ENCODE data around the gene CREB5.
"Not testable (repeated sequence)": the region's sequence is repeated elsewhere in the genome, so short reads cannot be mapped to it uniquely, and the experiment has no call there.

CREB5 gene

DNA sequence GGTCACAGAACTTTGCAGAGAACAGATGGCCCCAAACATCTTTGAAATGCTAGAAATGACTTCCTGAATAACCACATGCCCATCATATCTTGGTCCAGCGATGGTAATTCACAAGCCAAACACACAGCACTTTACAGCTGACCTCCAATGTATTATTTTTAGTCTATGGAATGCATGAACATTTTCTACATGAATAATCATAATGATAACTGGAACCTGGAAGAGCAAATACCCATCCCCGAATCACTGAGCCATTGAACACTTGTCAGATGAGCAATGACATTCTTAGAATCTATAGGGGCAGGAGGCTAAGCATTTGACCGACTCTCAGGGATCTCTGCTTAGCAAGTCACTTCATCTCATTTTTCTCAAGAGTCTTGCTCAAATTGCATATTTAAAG, 167.3 kb downstream of the CREB5 start:
- DNase-seq (ENCODE audit: low read depth in 2 of 2) = no peak

DNA sequence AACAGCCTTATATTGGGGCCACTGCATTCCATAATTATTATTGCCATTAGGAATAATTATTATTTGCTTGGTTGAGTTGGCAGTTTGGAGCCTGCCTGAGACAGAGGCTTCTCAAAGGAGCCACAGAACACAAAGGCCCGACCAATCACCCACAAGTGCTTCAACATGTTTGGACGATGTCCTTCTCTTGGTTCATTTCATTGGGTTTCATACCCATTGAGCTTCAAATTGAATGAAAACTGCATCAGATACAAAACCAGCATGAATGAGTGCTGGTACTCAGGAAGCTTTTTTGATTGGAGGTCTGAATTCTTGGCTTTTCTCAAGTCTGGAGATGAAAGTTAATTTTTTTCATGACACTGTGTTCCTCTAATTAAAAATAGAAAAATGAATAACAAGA, 168.3 kb downstream of the CREB5 start:
- DNase-seq (ENCODE audit: low read depth in 2 of 2) = no peak

DNA sequence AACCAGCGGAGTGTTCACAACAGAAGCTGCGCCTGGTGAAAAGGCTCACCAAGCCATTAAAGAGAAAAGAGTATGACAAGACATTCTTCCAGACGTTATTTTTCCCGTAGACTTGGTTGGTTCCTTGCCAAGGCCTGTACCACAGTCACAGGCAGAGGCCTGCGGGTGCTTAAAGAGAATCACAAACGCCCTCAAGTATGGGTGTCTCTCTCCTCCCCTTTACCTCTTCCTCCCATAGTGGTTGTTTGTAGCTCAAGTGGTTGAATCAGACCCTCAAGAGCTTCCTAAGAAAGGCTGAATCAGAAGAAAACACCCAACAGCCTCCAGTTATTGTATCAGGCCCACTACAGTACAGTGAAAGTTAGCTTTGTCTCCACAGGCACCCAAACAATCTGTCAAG, 169.0 kb downstream of the CREB5 start:
- DNase-seq (ENCODE audit: low read depth in 2 of 2) = no peak

DNA sequence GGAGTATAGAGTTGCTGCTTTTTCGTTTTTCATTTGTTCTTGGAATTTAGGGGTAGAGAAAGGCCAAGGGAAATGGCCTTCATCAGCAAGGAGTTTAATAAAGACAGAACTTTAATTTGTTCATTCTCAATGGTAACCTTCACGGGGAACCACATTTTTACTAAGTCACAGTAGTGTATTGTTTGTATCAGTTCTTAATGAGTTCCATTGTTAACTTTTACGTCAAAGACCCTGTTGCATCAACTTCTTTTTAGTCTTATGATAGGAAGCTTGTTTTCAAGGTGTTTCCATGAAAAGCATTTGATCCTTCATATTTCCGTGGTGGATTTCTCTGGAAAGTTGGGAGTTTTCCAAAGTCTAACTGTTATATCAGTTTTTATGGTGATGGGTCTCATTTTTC, 169.9 kb downstream of the CREB5 start:
- DNase-seq (ENCODE audit: low read depth in 2 of 2) = no peak

DNA sequence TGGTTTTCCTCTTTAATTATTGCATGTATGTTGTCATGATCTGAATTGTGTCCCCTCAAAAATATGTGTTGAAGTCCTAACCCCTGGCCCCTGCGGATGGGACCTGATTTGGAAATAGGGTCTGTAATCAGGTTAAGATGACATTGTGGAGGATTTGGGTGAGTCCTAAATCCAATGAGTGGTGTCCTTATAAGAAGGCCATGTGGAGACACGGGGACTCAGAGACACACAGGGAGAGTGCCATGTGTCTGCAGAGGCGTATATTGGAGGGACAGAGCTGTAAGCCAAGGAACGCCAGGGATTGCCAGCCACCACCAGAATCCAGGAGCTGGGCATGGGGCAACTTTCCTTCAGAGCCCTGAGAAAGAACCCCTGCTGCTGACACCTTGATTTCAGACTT, 171.9 kb downstream of the CREB5 start:
- no peak for DNase-seq (ENCODE audit: low read depth in 2 of 2)

DNA sequence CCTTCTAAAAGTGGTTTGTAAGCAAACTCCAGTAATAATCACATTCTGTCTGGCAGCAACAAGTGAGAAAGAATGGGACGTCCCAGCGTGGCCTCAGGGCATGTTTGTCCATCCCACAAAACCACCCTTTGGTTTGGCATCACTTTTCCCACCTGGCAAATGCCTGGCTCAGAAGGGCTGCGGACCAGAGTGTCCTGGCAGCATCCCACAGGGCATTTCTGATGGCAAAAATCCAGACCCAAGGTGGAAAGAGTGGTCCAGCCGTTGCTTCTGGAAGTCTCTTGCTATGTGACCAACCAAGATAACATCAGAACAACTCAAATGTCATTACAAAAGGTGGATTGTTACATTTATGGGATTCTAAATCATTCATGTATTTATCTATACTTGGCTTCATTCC, 174.4 kb downstream of the CREB5 start:
- no peak for DNase-seq (ENCODE audit: low read depth in 2 of 2)

DNA sequence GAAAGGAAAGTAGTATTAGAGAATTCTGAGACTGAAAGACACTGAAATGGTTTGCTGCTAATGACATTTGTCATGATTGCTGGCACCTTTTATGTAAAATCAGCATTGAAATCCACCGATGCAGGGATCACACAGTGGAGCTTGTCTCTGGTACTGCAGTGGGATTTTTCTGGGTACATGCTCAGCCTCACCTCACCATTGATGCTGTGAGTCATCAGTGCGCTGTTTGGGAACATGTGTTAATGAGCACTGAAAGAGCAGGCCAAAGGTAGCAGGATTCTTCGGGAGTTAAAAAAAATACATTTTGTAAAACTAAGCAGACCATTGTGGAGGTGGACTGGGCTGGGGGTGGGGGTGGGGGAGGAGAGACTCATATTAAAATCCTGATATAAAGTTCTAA, 174.9 kb downstream of the CREB5 start:
- DNase-seq (ENCODE audit: low read depth in 2 of 2) = no peak

DNA sequence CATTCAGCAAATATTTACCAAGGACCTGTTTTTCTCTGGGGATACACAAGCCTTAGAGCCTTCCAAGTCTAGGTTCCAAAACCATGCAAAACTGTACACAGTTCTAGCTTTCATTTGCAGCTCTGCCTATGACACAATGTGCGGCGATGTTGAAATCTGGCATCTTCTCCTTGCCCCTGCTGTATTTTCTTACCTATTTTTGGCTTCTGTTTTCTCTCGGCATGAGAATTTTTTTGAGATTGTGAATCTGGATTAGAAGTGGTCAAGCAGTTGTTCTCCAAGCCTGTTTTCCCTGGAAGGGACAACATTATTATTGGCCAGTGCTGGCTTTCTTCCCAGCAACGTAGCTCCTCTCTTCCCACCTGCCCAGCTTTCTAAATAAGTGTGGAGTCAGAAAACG, 176.3 kb downstream of the CREB5 start:
- DNase-seq (ENCODE audit: low read depth in 2 of 2) = no peak

DNA sequence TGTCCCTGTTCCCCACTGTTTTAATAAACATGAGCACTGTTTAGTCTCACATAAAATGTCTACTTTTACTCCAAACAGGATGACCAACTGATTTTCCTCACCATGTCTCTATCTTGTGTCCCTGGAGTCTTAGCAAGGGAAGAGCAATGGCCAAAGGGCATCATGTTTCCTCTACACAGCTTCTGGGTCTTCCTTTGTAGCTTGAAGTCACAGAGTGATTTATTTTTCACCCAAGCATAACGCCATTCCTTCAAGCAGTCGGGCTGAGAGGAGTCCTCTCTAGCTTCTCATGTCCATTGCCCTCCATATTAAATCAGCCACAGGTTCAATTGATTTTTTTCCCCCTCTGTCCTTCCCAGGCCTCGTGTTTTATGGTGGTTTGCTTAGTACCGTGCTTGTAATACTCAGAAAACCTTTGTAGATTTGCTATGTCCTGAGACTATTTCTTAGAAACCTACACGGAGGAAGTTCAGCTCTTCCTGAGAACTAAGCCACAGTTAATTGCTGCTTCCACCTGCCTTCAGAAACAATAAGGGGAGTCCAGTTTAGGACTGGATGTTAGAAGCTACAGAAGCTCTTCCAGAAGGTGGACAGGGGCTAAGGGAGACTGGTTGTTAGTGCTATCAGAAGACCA, 178.8 kb downstream of the CREB5 start:
- no peak for DNase-seq (ENCODE audit: low read depth in 2 of 2)

DNA sequence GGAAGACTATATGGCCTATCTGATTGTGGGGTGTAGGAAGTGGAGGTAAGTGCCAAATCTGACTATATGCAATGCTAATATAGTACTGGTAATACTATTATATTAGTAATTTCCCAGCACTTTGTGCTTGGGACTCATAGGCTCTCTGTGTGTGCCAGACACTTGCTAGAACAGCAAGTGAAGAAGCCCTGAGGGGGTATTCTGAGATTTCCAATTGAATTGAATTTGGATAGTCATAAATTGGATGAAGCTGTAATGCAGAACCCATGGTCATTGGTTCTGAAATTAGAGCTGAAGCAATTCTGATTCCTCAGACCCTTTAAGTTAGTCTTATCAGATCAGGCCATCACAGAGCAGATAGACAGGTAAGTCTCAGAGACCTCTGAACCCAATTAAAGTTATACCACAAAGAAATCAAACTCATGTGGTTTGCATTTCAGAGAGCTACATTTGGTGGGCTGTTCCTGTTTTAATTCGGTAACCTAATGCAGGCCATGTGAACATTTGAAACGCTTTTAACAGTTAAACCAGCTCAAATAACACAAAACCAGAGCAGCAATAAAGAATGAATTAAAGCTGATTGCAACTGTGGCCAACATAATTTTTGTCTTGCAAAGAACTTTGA, 179.5 kb downstream of the CREB5 start:
- no peak for DNase-seq (ENCODE audit: low read depth in 2 of 2)

DNA sequence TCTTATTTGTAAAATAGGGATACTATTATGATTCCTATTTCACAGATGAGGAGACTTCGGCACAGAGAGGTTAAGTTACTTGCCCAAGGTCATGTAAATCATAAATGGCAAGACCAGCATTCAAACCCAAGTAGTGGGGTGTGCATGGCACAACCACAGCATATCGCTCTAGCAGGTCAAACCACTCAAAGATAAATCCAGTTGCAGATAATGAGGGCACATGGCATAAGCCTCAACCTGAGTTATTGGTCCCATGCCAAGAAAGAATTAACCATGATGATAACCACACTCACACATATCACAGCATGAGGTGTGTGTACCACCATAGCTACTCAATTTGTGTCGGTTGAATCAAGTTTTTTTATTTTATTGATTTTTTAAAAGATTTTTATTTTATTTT, 180.5 kb downstream of the CREB5 start:
- no peak for DNase-seq (ENCODE audit: low read depth in 2 of 2)

DNA sequence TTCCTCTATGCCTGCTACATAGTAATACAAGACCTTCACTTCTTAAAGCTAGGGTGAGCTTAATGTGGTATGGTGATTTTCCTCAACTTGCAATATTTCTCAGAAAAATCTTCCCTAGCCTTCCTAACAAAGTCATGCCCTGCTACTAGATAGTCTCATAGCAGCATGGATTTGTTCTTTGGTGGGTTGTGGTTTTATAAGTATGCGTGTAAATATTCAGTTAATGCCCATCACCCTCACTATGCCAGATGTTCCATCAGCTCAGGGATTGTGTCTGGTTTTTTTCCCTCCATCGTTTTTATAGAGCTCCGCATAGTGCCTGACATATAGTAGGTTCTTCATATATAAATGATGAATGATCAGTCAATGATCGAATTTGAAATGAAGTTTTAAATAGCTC, 182.8 kb downstream of the CREB5 start:
- no peak for DNase-seq (ENCODE audit: low read depth in 2 of 2)

DNA sequence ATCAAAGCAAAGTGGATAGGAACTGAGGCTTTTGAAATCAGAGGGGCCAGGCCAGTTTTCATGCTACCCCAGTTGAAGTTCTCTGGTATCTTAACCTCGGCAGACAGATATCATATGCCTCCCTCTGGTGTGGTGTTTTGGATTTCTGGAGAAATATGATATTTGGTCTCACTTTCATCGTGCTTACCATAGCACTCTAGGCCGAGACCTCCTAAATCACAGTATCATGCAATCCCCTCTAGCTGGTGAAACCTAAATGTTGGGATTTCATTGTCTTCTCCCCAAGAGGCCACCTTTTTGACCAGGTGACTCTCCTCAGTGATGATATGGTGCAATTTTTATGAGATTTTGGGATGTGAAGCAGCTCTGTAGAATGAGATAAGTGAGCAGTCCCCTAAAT, 183.5 kb downstream of the CREB5 start:
- DNase-seq (ENCODE audit: low read depth in 2 of 2) = no peak

DNA sequence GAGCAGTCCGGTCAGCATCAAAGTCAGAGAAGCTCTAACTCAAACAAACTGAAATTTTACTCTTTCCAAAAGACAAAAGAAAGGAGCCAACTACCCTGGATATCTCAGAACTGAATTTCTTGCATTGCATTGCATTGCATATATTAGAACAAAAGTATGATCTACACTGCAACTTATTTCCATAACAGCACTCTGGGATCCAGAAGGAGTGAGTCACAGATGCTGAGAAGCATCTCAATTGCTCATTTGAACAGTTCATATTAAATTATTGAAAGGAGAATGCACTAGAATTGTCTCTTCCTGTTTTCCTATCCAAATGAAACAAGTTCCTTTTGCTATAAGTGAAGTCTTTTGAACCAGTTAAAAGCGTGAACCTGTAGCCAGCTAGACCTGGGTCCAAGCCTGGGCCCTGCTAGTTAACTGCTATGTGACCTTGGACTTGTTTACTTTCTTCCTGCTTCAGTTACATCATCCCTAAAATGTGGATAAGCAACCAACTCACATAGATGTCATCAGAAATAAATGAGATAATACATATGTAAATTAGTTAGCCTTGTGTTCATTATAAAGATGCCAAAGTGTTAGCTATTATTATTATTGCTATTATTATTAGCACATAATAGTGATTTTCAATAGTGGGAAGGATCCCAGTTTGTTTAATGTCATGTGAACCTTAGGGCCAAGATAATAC, 184.1 kb downstream of the CREB5 start:
- no peak for DNase-seq (ENCODE audit: low read depth in 2 of 2)

DNA sequence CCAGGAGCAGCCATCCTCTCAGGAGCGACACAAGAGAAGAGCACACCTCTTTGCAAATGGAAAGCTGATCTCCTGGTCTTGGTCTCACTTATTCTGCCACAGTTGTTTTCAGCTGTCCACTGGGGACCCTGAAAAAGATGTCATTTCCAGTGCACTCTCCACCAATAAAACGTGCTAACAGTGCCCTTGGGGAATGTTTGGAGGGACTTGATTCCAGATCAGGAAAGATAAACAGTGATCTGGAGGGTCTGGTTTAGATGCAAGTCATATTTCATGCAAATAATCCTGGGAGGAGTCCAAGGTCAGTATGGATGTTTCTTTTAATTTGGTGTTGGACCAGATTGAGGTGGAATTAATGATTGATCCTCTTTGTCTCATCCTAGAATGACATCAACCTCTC, 185.0 kb downstream of the CREB5 start:
- no peak for DNase-seq (ENCODE audit: low read depth in 2 of 2)

DNA sequence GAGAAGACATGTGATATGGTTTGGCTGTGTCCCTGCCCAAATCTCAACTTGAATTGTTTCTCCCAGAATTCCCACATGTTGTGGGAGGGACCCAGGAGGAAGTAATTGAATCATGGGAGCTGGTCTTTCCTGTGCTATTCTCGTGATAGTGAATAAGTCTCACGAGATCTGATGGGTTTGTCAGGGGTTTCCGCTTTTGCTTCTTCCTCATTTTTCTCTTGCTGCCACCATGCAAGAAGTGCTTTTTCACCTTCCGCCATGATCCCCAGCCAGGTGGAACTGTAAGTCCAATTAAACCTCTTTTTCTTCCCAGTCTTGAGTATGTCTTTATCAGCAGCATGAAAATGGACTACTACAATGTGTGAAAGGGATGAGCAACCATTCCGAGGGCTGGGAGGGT, 185.7 kb downstream of the CREB5 start:
- not testable (repeated sequence) for DNase-seq (ENCODE audit: low read depth in 2 of 2)

DNA sequence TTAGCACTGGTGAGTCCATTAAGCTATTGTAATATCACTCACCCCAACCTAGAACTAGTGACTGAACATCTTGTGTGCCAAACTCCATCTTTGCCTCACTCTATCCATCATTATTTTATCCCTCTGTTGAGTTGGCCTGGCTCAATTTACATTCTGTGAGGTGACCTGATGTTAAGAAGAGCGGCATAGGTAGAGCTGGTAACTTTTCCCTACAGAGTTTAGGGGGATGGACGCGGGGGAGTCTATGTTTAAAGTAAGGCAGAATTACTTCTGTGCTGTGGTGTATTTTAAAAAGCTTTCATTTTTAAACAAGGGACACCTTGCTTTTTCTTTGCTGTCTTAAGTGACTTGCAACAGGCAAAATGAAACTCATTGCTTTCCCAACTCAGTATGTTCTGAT, 186.3 kb downstream of the CREB5 start:
- no peak for DNase-seq (ENCODE audit: low read depth in 2 of 2)

DNA sequence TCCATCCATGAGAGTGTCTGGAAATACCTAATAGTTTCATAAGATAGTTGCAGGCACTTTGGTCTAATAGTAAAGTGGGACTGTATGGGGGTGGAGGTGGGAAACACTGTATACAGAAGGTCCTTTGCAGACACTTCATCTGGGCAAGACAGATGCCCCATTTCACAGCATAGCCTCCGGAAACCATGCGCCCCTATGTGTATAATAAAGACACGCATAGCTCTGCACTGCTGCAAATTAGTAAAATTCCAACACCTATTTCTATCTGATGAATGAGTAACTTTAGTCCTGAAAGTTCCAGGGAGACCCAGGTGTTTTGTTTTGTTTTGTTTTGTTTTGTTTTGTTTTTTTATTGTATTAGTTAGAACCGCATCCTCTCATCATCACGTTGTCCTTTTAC, 187.1 kb downstream of the CREB5 start:
- no peak for DNase-seq (ENCODE audit: low read depth in 2 of 2)

DNA sequence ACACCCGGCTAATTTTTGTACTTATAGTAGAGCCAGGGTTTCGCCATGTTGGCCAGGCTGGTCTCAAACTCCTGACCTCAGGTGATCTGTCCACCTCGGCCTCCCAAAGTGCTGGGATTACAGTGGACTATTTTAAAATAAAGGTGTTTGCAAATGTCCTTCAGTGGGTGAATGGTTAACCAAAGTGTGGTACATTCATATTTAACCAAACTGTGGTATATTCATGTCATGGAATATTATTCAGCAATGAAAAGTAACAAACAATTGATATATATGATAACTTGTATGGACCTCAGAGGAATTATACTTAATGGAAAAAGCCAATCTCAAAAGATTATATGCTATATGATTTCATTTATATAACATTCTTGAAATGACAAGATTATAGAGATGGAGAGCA, 190.0 kb downstream of the CREB5 start:
- no peak for DNase-seq (ENCODE audit: low read depth in 2 of 2)

DNA sequence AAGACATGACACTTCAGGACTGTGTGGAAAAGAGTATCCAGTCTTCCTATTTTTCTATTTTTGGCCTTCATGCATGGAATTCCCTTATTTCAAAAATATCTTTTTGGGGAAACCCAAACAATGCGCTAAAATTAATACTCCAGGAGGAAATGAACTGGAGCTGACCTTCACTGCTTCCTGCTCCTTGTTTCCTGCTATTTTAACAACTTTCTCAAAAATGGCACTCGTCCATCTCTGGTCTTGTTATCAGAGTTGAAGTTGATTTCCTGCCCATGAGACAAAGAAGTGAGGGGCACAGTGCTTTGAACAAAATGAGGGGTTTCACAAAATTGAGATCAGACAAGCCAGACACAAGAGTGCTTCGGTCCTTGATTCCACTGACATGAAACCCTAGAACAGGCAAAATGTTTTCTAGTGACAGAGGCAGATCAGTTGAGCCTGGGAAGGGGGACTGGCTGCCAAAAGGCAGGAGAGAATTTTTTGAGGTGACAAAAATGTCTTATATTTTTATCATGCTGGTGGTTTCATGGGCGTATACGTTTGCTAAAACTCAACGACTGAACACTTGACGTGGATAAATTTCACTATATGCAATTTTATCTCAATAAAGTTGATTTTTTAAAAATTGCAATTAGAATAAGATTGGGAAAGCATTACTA, 193.2 kb downstream of the CREB5 start:
- no peak for DNase-seq (ENCODE audit: low read depth in 2 of 2)

DNA sequence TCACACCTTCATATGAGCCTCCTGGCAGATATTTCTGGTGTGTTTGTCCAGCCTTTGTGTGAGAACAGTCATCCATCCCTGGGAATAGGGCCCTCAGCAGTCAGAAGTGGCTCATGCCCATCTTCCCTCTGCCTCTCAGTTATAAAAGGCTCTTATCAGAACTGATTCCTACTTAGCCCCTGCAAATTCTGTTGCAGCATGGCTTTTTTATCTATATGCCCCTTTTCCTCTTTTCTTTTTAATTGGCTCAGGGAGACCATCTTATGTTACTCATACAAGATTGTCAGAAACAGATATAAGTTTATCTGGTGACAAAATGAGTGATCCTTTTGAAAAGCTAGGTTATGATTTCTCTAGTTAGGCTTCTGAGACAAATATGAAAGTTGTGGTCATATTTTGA, 194.1 kb downstream of the CREB5 start:
- no peak for DNase-seq (ENCODE audit: low read depth in 2 of 2)

DNA sequence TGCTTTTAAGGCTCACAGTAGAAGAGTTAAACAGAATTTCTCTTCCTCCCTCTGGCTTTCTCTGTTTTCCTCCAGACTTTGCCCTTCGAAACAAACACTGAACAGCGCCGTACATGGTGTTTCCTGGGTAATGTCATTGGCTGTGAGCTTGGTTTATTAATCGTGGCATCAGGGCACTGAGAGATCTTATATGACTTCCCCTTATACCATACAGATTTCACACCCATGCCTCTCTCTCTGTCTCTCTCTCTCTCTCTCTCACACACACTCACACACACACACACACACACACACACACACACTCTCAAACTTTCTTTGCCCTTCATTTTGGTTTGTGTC, 195.5 kb downstream of the CREB5 start:
- DNase-seq (ENCODE audit: low read depth in 2 of 2) = no peak

DNA sequence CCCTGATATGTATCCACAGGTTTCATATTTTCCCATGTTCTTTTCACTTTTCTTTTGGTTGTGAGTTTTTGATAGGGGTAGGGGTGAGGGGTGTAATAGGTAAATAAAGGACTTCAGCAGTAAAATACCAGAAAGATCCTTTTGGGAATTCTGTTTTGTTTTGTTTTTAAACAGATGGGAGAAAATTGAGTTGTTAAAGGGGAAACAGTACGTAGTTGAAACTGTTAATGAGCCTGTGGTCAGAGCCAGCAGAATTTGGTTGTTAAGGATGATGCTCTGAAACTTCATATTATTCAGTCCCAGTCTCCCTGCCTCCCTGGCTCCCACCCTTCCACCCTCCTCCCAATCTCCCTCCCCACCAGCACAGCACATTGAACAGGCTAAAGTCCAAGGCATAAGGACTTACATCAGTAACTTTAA, 195.9 kb downstream of the CREB5 start:
- no peak for DNase-seq (ENCODE audit: low read depth in 2 of 2)

Data from stimulated activated CD8-positive, alpha-beta memory T cell treated with anti-CD3 and anti-CD28 coated beads, Interleukin-7, amount 100 ng/mL, for 1 hour (primary cell).